A673 (cell line): ENCODE measurements around the gene LARGE1.

Source experiments
- EZH2 ChIP-seq: fragments of 200-600 bp; sonication (generic); IDR thresholded peaks from 2 replicates; pipeline ENCODE4 v1.6.1; 2017; ENCODE audit warnings: borderline replicate concordance, low read depth, mild to moderate bottlenecking, mixed read lengths, antibody characterized with exemption, low read length; ENCODE audit not compliant: poor library complexity, severe bottlenecking
- TF ChIP-seq, protein P1 (sequence below): fragments of 300-800, 200-600 bp; sonication (generic); conservative IDR thresholded peaks from 2 replicates; pipeline ENCODE4 v1.5.1; 2017; ENCODE audit warnings: low read depth, mild to moderate bottlenecking, antibody characterized with exemption, low read length, moderate library complexity, mixed read lengths

DNA sequence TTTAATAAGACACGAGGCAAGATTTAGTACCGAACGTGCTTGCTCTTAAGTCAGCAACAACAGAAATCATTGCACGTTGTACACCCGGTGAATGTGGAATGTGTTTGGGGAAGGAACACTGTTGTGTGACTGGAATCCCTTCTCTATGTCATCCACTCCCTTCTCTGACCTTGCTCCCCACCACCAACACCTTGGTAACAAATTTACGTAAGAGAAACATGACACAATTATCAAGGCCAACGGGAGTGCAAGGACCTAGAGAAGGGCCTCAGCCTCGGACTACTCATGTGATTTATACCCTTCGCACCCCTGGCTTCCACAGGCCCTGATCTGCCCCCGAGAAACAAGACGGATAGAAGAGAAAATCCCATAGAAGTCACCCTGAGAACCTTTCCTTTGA lies 236.2 kb downstream of the LARGE1 start:
- TF ChIP-seq, protein P1, sequence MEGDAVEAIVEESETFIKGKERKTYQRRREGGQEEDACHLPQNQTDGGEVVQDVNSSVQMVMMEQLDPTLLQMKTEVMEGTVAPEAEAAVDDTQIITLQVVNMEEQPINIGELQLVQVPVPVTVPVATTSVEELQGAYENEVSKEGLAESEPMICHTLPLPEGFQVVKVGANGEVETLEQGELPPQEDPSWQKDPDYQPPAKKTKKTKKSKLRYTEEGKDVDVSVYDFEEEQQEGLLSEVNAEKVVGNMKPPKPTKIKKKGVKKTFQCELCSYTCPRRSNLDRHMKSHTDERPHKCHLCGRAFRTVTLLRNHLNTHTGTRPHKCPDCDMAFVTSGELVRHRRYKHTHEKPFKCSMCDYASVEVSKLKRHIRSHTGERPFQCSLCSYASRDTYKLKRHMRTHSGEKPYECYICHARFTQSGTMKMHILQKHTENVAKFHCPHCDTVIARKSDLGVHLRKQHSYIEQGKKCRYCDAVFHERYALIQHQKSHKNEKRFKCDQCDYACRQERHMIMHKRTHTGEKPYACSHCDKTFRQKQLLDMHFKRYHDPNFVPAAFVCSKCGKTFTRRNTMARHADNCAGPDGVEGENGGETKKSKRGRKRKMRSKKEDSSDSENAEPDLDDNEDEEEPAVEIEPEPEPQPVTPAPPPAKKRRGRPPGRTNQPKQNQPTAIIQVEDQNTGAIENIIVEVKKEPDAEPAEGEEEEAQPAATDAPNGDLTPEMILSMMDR = no peak
- no peak for TF ChIP-seq EZH2
